Right forelimb (tissue), 1 donor: ENCODE results near the gene NKRF.
"Not testable (repeated sequence)": the region's sequence is repeated elsewhere in the genome, so short reads cannot be mapped to it uniquely, and the experiment has no call there.

ENCODE experiments used
- DNase-seq: peaks from one replicate; pipeline ENCODE4 v3.0.0-alpha.2; 2018

Gene NKRF

GRCh38 chrX:119606280-119607017 lies at the start of gene NKRF:
NKRF (minus strand) TSS chrX:119606424.
- peak; percentile 91 for DNase-seq

- no peak for DNase-seq
Measured at GRCh38 chrX:119655125-119655524, 48.9 kb upstream of the NKRF start.

GRCh38 chrX:119654112-119654531 lies 47.9 kb upstream of the NKRF start:
- peak; percentile 67 for DNase-seq

- no peak for DNase-seq
Measured at GRCh38 chrX:119648421-119648775, 42.2 kb upstream of the NKRF start.

- DNase-seq = no peak
Measured at GRCh38 chrX:119647552-119648420, 41.6 kb upstream of the NKRF start.

GRCh38 chrX:119647089-119647488 lies 40.9 kb upstream of the NKRF start:
- DNase-seq = no peak

- no peak for DNase-seq
Measured at GRCh38 chrX:119646515-119646914, 40.3 kb upstream of the NKRF start.

GRCh38 chrX:119643696-119644095 lies 37.5 kb upstream of the NKRF start:
- no peak for DNase-seq

GRCh38 chrX:119640731-119641170 lies 34.5 kb upstream of the NKRF start:
- no peak for DNase-seq

- DNase-seq = no peak
Measured at GRCh38 chrX:119638725-119639471, 32.7 kb upstream of the NKRF start.

GRCh38 chrX:119637421-119637820 lies 31.2 kb upstream of the NKRF start:
- not testable (repeated sequence) for DNase-seq

GRCh38 chrX:119636419-119636818 lies 30.2 kb upstream of the NKRF start:
- DNase-seq = no peak

- no peak for DNase-seq
Measured at GRCh38 chrX:119635799-119636198, 29.6 kb upstream of the NKRF start.

GRCh38 chrX:119635179-119635578 lies 29.0 kb upstream of the NKRF start:
- DNase-seq = no peak

GRCh38 chrX:119625843-119626242 lies 19.6 kb upstream of the NKRF start:
- DNase-seq = no peak

GRCh38 chrX:119624951-119625668 lies 18.9 kb upstream of the NKRF start:
- DNase-seq = no peak

- no peak for DNase-seq
Measured at GRCh38 chrX:119624417-119624816, 18.2 kb upstream of the NKRF start.

GRCh38 chrX:119622356-119623232 lies 16.4 kb upstream of the NKRF start:
- no peak for DNase-seq

- no peak for DNase-seq
Measured at GRCh38 chrX:119618439-119618838, 12.2 kb upstream of the NKRF start.

- DNase-seq = no peak
Measured at GRCh38 chrX:119617517-119618164, 11.4 kb upstream of the NKRF start.

GRCh38 chrX:119614776-119615175 lies 8.6 kb upstream of the NKRF start:
- DNase-seq = no peak
